Fibroblast of peridontal ligament (primary cell): ENCODE measurements around the gene PCDHGA1.
"Not testable (repeated sequence)": the region's sequence is repeated elsewhere in the genome, so short reads cannot be mapped to it uniquely, and the experiment has no call there.

ENCODE experiments used
- DNase-seq: peaks from one replicate; pipeline ENCODE4 v3.0.0-alpha.2; 2010; ENCODE audit errors: extremely low read depth

PCDHGA1 gene

DNA sequence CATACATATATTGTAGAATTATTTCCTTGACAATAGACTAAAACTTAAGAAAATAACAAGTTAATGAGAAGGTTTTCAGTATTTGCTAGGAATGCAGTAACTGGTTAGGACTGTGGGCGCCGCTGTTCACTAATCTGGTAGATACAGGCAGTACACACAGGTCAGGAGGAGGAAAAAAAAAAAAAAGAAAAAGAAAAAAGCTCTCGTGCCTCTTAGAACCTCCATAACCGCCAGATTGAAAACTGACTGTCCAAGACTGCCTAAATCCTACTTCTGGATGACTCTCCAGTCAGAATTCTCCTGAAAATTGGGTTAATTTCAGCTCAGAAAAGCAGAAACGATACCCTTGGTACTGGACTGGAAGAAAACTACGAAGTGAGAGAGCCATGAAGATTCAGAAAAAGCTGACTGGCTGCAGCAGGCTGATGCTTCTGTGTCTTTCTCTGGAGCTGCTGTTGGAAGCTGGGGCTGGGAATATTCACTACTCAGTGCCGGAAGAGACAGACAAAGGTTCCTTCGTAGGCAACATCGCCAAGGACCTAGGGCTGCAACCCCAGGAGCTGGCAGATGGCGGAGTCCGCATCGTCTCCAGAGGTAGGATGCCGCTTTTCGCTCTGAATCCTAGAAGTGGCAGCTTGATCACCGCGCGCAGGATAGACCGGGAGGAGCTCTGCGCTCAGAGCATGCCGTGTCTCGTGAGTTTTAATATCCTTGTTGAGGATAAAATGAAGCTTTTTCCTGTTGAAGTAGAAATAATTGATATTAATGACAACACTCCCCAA, at the start of gene PCDHGA1:
TSS of gene PCDHGA1 (plus strand) at position 216 of the 782 bp plus-strand sequence.
- peak; percentile 68 for DNase-seq

GRCh38 chr5:141298376-141298775, 31.9 kb upstream of the PCDHGA1 start:
- no peak for DNase-seq

DNA sequence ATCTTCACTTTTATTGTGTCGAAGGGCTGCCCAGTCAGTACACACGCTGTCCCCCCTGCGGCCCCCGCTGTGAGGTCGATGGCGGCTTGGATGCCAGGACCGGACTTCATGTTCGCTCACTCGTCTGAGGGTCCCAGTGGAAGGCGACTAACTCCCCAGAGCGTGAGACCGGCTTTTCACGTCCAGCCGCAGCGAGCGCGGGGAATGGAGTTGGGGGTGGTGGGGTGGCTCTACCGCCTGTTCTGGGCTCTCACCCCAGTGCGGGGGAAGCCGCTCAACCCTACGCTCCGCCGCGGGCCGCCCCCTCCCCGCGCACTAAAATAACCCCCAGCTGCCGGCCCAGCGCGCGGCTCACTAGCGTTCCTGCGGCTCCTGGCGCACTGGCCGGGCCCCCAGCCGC, 26.6 kb upstream of the PCDHGA1 start, which contains the start of gene SLC25A2:
TSS of gene SLC25A2 (minus strand) at position 294 of the 400 bp plus-strand sequence. CDS start at position 110, 184 bp downstream.
- DNase-seq: no peak

GRCh38 chr5:141306630-141307029, 23.7 kb upstream of the PCDHGA1 start:
- DNase-seq: no peak

DNA sequence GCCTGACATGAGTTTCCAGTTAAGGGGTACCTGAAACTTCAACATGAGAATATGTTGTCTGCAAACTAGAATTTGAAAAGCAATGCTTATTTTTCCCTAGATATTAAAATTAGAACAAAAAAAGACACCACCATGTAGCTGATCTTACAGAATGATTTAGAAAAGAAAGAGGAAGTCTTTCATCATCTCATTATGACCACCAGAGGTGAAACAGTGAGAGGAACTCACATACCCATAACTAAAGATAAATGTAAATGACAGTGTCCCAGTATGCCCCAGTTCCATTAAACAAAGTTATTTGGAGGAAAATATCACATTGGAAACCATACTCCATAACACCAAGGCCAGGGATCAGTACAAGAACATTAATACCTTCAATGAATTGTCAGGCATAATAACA, 16.6 kb upstream of the PCDHGA1 start:
- DNase-seq: no peak

- DNase-seq: not testable (repeated sequence)
Measured at GRCh38 chr5:141316963-141317362, 13.4 kb upstream of the PCDHGA1 start.

GRCh38 chr5:141319202-141319601, 11.1 kb upstream of the PCDHGA1 start:
- no peak for DNase-seq

DNA sequence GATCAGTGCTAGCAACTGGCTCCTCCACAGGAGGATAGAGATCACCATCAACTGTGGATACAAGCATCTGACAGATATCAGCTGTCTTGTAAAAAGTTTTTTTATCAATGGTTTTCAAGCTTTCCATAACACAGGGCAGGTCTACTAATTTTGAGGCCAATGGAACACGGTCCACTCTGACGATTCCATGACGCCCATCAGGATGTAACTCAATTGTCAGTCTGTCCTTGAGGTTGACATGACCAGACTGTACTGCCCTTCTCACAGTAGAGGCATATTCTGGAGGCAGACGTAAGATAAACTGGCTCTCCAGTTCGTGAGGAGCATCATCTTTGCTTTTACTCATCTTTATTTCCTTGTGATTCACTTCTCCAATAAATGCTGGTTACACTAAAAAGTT, 10.6 kb upstream of the PCDHGA1 start:
- no peak for DNase-seq

GRCh38 chr5:141320225-141321169, 9.8 kb upstream of the PCDHGA1 start, which contains the start of gene TAF7:
TAF7 (minus strand) TSS chr5:141320784; CDS start chr5:141320044, 740 bp downstream.
- DNase-seq: peak; percentile 96

- no peak for DNase-seq
Measured at GRCh38 chr5:141322261-141322660, 8.1 kb upstream of the PCDHGA1 start.

DNA sequence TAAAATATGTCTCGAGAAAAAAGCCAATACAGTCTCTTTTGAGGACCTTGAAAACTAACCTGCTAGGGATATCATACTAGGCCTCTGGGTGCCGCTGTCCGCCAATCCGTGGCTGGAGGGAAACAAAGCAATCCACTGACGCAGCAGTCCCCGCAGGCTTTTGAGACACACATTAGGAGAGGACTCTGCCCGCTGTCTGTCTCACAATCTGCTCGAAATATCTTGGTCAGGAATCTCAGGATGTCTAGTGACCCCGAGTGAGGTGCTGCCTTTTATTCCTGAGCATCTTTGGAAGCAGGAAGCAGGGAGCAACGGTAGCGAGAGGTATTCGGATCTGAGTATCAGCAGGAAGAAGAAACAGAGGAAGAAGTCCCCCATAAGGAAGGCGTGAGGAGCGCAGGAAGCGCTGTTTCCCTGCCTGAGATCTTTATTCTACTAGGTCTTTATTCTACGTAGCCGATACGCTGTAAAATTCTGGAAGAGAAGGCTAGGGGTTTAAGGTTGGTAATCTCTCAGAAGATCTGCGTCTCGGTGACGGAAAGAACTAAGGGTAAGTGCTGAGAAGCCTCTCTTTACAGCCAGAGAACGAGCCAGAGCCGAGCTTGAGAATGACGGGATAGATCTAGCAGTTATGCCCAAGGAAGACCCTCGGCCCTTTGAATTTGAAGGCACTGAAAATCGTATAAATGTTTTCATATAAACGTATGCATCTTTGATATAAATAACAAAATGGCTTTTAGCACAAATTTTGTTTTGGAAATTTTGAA, 4.0 kb upstream of the PCDHGA1 start:
- peak; percentile 80 for DNase-seq

GRCh38 chr5:141328231-141328630, 2.1 kb upstream of the PCDHGA1 start:
- no peak for DNase-seq

DNA sequence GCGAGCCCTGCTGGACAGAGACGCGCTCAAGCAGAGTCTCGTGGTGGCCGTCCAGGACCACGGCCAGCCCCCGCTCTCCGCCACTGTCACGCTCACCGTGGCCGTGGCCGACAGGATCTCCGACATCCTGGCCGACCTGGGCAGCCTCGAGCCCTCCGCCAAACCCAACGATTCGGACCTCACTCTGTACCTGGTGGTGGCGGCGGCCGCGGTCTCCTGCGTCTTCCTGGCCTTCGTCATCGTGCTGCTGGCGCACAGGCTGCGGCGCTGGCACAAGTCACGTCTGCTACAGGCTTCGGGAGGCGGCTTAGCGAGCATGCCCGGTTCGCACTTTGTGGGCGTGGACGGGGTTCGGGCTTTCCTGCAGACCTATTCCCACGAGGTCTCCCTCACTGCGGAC, 2.3 kb downstream of the PCDHGA1 start:
- DNase-seq: not testable (repeated sequence)

DNA sequence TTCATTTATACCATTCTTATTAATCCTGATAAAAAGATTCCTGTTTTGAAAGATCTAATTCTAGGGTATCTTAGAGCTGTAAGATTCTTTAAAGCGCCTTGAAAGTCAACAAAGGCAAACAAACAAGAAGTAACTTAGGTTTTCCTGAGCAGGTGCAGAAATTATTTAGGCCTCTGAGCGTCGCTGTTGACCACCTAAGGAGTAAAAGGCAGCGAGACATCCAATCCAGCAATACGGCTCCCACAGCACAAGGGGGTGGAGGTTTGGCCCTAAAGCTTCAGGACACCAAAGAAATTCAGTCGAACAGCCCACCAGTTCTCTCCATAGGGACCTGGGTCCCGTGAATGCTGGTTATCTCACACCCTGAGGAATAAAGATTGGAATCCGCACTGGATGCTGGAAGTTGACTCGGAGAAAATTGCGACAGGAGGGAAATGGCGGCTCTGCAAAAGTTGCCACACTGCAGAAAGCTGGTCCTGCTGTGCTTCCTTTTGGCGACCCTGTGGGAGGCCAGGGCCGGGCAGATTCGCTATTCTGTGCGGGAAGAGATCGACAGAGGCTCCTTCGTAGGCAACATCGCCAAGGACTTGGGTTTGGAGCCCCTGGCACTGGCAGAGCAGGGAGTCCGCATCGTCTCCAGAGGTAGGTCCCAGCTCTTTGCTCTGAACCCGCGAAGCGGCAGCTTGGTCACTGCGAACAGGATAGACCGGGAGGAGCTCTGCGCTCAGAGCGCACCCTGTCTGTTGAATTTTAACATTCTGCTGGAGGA, 8.4 kb downstream of the PCDHGA1 start, which contains the start of gene PCDHGA2:
TSS of gene PCDHGA2 (plus strand) at position 223 of the 769 bp plus-strand sequence.
- DNase-seq: peak; percentile 62

DNA sequence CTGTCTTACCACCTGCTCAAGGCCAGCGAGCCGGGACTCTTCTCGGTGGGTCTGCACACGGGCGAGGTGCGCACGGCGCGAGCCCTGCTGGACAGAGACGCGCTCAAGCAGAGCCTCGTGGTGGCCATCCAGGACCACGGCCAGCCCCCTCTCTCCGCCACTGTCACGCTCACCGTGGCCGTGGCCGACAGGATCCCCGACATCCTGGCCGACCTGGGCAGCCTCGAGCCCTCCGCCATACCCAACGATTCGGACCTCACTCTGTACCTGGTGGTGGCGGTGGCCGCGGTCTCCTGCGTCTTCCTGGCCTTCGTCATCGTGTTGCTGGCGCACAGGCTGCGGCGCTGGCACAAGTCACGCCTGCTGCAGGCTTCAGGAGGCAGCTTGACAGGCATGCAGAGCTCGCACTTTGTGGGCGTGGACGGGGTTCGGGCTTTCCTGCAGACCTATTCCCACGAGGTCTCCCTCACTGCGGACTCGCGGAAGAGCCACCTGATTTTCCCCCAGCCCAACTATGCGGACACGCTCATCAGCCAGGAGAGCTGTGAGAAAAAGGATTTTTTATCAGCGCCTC, 10.6 kb downstream of the PCDHGA1 start:
- DNase-seq: not testable (repeated sequence)

- DNase-seq: no peak
Measured at GRCh38 chr5:141342773-141343172, 12.5 kb downstream of the PCDHGA1 start.

GRCh38 chr5:141343242-141343952, 13.1 kb downstream of the PCDHGA1 start, which contains the start of gene PCDHGA3:
PCDHGA3 (plus strand) TSS chr5:141343829; CDS start chr5:141344034, 205 bp downstream.
- DNase-seq: peak; percentile 55

GRCh38 chr5:141343953-141344463, 13.7 kb downstream of the PCDHGA1 start:
- DNase-seq: no peak

DNA sequence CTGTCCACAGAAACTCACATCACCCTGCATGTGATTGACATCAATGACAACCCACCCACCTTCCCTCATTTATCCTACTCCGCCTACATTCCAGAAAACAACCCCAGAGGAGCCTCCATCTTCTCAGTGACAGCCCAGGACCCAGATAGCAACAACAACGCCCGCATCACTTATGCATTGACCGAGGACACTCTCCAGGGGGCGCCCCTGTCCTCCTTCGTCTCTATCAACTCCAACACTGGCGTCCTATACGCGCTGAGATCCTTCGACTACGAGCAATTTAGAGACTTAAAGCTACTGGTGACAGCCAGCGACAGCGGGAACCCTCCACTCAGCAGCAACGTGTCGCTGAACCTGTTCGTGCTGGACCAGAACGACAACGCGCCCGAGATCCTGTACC, 15.0 kb downstream of the PCDHGA1 start:
- no peak for DNase-seq
